ENCODE results near the gene FAM83E. TPM values are rescaled to one million over a fixed set of nuclear protein-coding genes. Genes with fewer than 3 reads are reported as not detected.

The FAM83E gene
- total RNA-seq, 4 donors from 2014 or later, result 0.15 TPM; not detected in 3

GRCh38 chr19:48615231-48616040 is 560 bp upstream of the FAM83E start:
- peak overlapping the region in 1 of 4 donors; percentile 89 for H3K27ac ChIP-seq

DNA sequence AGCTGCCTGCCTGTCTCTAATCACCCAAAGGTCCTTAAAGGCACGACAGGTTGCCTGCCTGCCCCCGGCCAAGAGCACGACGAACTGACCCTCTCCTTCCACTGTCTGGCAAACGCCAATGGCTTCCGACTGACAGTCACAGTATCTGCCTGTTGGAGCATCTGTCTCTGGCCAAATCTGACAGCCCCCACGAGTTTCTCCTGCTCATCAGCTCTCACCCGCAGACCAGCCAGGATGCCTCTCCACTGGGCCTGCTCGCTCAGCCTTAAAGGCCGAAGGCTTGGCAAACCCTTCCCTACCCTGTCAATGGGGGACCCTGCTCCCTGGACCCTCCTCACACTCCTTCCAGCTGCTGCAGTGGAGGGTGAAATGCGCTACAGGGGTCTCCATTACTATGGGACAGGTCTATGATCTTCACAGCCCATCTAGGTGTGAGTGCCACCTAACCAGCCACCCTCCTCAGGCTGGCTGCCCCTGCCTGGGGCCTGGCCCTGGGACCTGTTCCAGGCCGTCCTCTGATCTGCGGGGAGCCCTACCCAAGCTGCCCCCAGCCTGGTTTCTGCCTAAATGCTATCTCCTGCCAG is 932 bp downstream of the FAM83E start:
- no peak for DNase-seq
- H3K27me3 ChIP-seq, result no peaks in the 10 kb centered on the region
- no peak for ATAC-seq
- no peak overlapping the region for H3K4me3 ChIP-seq
- no peaks in the 10 kb centered on the region for H3K9me3 ChIP-seq
- TF ChIP-seq CTCF (IDR thresholded peaks at IDR 0.05 in 4 of 5, conservative IDR thresholded peaks at IDR 0.05 in 1 of 5) (no peak), POLR2A (IDR thresholded peaks at IDR 0.05) (no peak)
- peaks cover 3 to 29% of the 10 kb centered on the region in 2 donors for H3K36me3 ChIP-seq
- in situ Hi-C loops (cut with MboI; ENCODE audit: low sequenced_read_pairs in 4 of 4), result no loop called here
- H3K4me1 ChIP-seq, result peaks cover 27 to 46% of the 10 kb centered on the region in 2 donors
- intact Hi-C loops (cut with DNase I; ENCODE audit: low total_unique reads), result loop anchor here (1.0 to 2.0 kb wide), 2 partner anchors 25 to 46 kb away; no protein-coding TSS in a partner anchor
- peak overlapping the region; percentile 78 to 89 (median 84) for H3K27ac ChIP-seq

More at GRCh38 chr19:48615231-48616040, 560 bp upstream of the FAM83E start:
- Histone ChIP-seq H3K4me1 (peaks cover 34 to 55% of the 10 kb centered on the region in 2 donors), H3K9me3 (no peaks in the 10 kb centered on the region), H3K36me3 (peaks cover 3 to 29% of the 10 kb centered on the region in 2 donors), H3K27me3 (no peaks in the 10 kb centered on the region), H3K4me3 (no peak overlapping the region)
- TF ChIP-seq POLR2A (IDR thresholded peaks at IDR 0.05) (no peak), CTCF (IDR thresholded peaks at IDR 0.05 in 4 of 5, conservative IDR thresholded peaks at IDR 0.05 in 1 of 5) (no peak)
- in situ Hi-C loops (cut with MboI; ENCODE audit: low sequenced_read_pairs in 4 of 4), result no loop called here
- DNase-seq, result no peak
- ATAC-seq, result no peak
- intact Hi-C loops (cut with DNase I; ENCODE audit: low total_unique reads), result no loop called here

- DNase-seq (peak in 1 of 2 donors; percentile 81), ATAC-seq (peak; percentile 57 to 78)
- intact Hi-C loops (cut with DNase I; ENCODE audit: low total_unique reads), result loop anchor here (1.0 to 2.0 kb wide), 2 partner anchors 24 to 45 kb away; no protein-coding TSS in a partner anchor
- in situ Hi-C loops (cut with MboI; ENCODE audit: low sequenced_read_pairs in 4 of 4), result no loop called here
- H3K9me3 ChIP-seq, result no peaks in the 10 kb centered on the region
- peaks cover 3 to 29% of the 10 kb centered on the region in 2 donors for H3K36me3 ChIP-seq
- TF ChIP-seq POLR2A (IDR thresholded peaks at IDR 0.05), result peak; percentile 12 to 13
- TF ChIP-seq CTCF (IDR thresholded peaks at IDR 0.05 in 4 of 5, conservative IDR thresholded peaks at IDR 0.05 in 1 of 5), result no peak
- H3K27ac ChIP-seq, result peak overlapping the region; percentile 78 to 89 (median 84)
- H3K4me3 ChIP-seq, result peak overlapping the region in 2 of 4 donors; percentile 10 to 37
- peaks cover 27 to 44% of the 10 kb centered on the region in 2 donors for H3K4me1 ChIP-seq
- H3K27me3 ChIP-seq, result no peaks in the 10 kb centered on the region
These were observed 1.6 kb downstream of the FAM83E start for GRCh38 chr19:48613024-48613851.

- H3K9me3 ChIP-seq, result no peaks in the 10 kb centered on the region
- in situ Hi-C loops (cut with MboI; ENCODE audit: low sequenced_read_pairs in 4 of 4) (no loop called here), intact Hi-C loops (cut with DNase I; ENCODE audit: low total_unique reads) (loop anchor here (2.0 kb wide), 1 partner anchor 23 kb away; no protein-coding TSS in a partner anchor)
- TF ChIP-seq CTCF (IDR thresholded peaks at IDR 0.05 in 4 of 5, conservative IDR thresholded peaks at IDR 0.05 in 1 of 5) (no peak), POLR2A (IDR thresholded peaks at IDR 0.05) (no peak)
- H3K36me3 ChIP-seq, result peaks cover 3 to 20% of the 10 kb centered on the region in 2 donors
- no peaks in the 10 kb centered on the region for H3K27me3 ChIP-seq
- peaks cover 13 to 30% of the 10 kb centered on the region in 2 donors for H3K4me1 ChIP-seq
- DNase-seq (no peak), ATAC-seq (no peak)
- H3K4me3 ChIP-seq, result no peak overlapping the region
- H3K27ac ChIP-seq, result no peak overlapping the region
These were observed 3.0 kb downstream of the FAM83E start for GRCh38 chr19:48611872-48612271.
